Measurements from ENCODE around the gene LRRFIP2.

DNA sequence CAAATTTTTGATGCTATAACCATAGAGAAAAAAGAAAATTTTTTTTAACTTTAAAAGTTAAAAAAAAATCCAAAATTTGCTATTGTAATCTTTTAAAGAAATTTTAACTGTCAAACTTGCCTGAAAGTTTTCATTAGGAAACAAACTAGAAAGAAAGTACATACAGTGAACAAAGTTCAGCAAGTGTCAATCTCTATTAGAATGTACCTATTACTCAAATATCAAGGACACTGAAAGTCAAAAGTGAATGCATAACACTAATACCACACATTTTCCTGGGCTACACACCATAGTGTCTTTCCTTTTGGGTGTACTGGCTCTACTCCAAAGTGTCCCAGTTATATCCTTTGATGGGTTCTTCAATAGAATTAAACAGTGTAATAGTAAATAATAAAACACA is 56.8 kb downstream of the LRRFIP2 start:
- TF ChIP-seq, protein P1, sequence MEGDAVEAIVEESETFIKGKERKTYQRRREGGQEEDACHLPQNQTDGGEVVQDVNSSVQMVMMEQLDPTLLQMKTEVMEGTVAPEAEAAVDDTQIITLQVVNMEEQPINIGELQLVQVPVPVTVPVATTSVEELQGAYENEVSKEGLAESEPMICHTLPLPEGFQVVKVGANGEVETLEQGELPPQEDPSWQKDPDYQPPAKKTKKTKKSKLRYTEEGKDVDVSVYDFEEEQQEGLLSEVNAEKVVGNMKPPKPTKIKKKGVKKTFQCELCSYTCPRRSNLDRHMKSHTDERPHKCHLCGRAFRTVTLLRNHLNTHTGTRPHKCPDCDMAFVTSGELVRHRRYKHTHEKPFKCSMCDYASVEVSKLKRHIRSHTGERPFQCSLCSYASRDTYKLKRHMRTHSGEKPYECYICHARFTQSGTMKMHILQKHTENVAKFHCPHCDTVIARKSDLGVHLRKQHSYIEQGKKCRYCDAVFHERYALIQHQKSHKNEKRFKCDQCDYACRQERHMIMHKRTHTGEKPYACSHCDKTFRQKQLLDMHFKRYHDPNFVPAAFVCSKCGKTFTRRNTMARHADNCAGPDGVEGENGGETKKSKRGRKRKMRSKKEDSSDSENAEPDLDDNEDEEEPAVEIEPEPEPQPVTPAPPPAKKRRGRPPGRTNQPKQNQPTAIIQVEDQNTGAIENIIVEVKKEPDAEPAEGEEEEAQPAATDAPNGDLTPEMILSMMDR (conservative IDR thresholded peaks at IDR 0.05), result no peak
- no peak for TF ChIP-seq ZFX (IDR thresholded peaks at IDR 0.05)

All from C4-2B (cell line).